Ammon's horn (tissue), 1 donor: ENCODE data around the gene COP1.
"Not testable (repeated sequence)": the region's sequence is repeated elsewhere in the genome, so short reads cannot be mapped to it uniquely, and the experiment has no call there.

Source experiments
- DNase-seq: peaks from one replicate; pipeline ENCODE4 v3.0.0-alpha.2; 2016; ENCODE audit warnings: low spot score

The COP1 gene

GRCh38 chr1:176122282-176122681, 84.8 kb downstream of the COP1 start:
- no peak for DNase-seq

DNA sequence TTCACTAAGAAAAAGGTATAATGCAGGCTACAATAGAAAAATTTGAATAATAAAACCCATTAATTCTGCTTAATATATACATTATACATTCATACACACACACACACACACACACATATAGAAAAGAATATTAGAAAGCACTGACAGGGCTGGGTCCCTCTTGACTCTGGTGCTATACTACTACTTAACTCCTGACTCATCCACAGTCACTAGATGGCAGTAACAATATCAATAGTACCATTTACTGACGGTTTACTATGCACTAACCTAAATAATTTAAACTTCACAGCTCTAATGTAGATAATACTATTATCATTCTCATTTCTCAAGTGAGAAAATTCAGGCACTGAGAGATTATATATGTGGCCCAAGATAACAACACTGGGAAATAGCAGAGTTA, 87.5 kb downstream of the COP1 start:
- DNase-seq, result no peak

DNA sequence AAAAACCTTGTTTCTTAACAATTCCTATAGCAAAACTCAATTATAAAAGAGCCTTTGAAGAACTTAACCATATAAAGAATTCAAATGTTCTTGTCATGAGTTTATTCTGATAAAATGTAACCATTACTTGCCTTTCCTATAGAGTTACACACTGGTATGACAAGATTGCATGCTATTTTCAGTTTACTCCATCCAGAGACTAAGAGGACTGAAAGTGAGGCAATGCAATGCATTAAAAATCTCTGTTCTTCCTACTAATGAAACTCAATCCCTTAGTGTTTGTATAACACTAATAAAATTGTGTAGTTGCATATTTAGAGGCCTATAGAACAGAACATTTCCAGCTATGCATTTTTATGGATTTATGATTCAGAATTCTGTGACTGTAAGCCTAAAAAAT, 88.1 kb downstream of the COP1 start:
- no peak for DNase-seq

DNA sequence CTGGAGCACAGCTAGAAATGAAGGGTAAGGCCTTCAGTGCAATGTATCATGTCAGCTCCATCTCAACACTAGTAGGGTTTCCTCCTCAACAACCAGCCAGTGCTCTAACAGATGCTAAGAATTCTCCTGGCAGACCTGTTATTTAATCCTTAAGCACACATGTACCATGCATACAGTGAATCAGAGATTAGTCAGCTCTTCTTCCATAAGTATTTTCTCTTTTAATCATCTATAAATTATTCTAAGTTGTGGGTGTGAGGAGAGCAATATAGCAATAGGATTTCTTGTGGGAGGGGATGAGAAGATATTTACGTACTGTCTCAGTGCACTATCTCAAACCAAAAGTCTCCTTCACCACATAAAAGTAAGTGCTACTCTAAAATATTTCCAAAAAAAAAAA, 95.3 kb downstream of the COP1 start:
- no peak for DNase-seq

- no peak for DNase-seq
These were observed 96.9 kb downstream of the COP1 start for GRCh38 chr1:176110203-176110602.

- DNase-seq, result no peak
These were observed 104.2 kb downstream of the COP1 start for GRCh38 chr1:176102768-176103350.

- no peak for DNase-seq
These were observed 105.0 kb downstream of the COP1 start for GRCh38 chr1:176101951-176102642.

DNA sequence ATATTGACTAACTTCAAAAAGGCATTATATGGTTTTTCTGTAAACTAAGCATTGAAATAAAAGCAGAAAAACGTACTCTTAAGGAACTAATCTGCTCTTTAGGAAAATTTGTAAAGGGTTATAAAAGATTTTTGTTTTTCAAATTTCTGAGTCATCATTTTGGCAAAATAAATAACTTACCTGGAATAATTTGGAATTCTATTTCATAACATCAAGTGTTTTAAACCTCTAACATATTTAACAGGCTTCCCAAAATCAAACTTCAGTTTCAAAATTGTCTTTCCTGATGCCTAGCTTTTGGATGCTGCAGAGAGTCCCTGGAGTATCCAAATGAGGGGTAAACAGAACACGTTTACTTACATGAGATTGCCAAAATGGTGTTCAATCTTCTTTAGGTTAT, 108.5 kb downstream of the COP1 start:
- DNase-seq, result no peak

- no peak for DNase-seq
These were observed 111.1 kb downstream of the COP1 start for GRCh38 chr1:176096015-176096414.

GRCh38 chr1:176090766-176091165, 116.3 kb downstream of the COP1 start:
- DNase-seq, result no peak

DNA sequence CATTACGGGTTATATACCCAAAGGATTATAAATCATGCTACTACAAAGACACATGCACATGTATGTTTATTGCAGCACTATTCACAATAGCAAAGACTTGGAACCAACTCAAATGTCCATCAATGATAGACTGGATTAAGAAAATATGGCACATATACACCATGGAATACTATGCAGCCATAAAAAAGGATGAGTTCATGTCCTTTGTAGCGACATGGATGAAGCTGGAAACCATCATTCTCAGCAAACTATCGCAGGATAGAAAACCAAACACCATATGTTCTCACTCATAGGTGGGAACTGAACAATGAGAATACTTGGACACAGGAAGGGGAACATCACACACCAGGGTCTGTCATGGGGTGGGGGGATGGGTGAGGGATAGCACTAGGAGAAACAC, 119.3 kb downstream of the COP1 start:
- DNase-seq, result not testable (repeated sequence)

- DNase-seq, result peak; percentile 84
These were observed 133.4 kb downstream of the COP1 start for GRCh38 chr1:176073524-176074157.

DNA sequence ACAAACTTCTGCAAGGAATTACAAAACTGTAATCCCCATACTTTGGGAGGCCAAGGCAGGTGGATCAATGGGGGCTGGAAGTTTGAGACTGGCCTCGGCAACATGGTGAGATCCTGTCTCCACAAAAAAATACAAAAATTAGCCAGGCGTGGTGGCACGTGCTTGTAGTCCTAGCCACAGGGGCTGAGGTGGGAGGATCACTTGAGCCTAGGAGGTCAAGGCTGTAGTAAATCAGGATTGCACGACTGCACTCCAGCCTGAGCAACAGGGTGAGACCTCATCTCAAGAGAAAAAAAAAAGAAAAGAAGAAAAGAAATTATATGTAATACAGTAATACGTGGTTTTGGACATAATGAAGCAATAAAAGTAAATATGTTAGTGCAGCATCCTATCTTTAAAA, 138.2 kb downstream of the COP1 start:
- no peak for DNase-seq

DNA sequence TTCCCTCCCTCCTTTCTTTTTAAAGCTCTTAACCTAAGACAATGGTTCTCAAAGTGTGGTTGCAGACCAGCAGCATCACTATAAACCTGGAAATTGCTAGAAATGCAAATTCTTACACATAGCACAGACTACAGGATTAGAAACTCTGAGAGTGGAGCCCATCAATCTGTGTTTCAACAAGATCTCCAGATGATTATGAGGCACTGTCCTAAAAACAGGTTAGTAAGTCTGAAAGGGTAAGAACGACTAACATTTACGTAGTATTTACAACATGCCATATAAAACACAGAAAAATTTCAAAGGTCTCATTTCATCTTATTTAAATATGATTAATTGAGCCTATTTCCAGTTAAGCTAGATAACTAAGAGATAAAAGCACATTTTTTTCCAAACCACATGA, 138.8 kb downstream of the COP1 start:
- no peak for DNase-seq

DNA sequence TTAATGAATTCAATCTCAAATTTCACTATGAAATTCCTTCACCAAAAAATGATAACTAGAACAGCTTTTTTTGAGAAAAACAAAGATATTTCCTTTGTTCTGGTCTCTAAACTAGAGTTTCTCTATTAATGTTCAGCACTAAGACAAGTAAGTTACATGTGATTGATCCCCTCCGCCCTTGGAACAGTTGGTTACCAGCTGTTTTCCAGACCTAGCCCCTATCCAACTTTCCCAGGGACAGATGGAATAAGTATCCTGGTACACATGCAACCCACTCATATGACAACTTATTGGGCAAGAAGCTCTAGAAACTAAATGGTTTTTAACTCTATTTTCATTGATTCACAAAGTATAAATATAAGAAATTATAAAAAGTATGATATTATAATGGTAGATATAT, 140.4 kb downstream of the COP1 start:
- DNase-seq, result peak; percentile 19

DNA sequence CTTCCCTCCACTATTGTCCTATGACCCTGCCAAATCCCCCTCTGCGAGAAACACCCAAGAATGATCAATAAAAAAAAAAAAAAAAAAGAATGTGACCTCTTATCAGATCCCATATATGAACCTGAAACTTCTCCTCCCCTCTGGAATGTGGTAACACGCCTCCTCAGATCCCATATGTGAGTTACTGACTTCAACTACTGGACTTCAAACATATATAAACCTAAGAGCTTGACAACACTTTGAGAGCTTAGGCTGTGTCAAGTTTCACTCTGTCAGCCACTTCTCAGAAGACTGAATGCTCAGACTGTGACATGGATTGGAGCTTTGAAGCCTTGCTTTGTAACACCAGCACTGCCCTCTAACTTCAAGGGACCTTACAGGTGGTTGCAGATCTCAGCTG, 148.4 kb downstream of the COP1 start:
- no peak for DNase-seq

DNA sequence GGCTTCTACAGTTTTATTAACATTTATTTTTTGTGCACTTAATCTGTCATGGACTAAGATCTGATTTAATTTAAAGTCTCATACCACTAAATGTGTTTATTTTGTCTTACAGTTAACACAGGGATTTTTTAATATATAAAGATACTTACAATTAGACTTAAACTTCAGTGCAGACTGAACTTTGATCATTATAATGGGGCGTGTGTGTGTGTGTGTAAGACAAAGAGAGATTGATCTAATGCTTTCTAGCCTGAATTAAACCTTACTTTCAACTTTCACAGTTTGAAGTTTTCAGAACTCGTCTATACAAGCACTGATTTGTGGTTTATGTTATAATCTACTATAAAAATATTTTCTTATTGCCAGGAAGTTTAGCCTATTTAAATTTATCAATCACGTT, 150.8 kb downstream of the COP1 start:
- no peak for DNase-seq

DNA sequence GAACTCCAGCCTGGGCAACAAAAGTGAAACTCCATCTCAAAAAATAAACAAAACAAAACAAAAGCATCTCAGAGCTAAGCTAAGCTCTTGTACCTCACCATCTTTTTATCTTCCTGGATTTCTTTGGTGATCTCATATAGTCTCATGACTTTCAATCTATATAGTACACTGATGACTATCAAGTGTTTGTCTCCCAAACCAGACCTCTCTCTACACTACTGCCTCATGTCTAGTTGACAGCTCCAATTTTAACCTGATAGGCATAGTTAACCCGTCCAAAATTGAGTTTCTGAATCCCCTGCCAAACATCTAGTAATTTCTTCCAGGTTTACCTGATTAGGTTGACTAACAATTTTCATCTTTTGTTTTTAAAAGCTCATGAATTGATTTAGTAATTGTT, 151.7 kb downstream of the COP1 start:
- DNase-seq, result no peak

- DNase-seq, result no peak
These were observed 155.1 kb downstream of the COP1 start for GRCh38 chr1:176051902-176052518.

- no peak for DNase-seq
These were observed 155.7 kb downstream of the COP1 start for GRCh38 chr1:176051402-176051801.

DNA sequence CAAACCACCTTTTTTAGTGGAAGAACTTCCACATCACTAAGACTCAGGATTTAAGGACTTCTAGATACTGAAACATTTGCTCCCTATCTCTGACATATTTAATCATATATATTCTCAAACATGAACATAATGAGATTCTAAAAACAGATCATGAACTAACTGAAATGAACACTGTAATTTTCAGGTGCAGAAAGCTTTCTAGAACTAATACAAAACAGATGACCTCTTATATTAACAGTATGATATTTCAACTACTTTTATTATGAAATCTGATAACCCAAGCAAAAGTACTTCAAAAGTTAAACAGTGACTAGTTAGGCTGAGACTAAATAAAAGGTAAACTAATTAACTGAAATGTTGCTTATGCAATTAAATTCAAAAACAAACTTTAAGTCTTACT, 157.5 kb downstream of the COP1 start:
- DNase-seq, result no peak

- no peak for DNase-seq
These were observed 160.2 kb downstream of the COP1 start for GRCh38 chr1:176046926-176047325.

GRCh38 chr1:176043537-176043936, 163.5 kb downstream of the COP1 start:
- no peak for DNase-seq
